Right lobe of liver (tissue), 4 donors: ENCODE results near the gene EFR3B.

ENCODE experiments used
- CTCF ChIP-seq, 4 donors: fragments of 200-600 bp in 3 of 4; fragments of 450-650 bp in 1 of 4; IDR thresholded peaks; one replicate each; pipeline versions ENCODE4 v1.5.1 to v1.8.0; 2016 to 2022; ENCODE audit warnings: antibody characterized with exemption in 4 of 4, mild to moderate bottlenecking in 2 of 4
- POLR2A ChIP-seq: fragments of 450-650 bp; IDR thresholded peaks from one replicate; pipeline ENCODE4 v1.6.1; 2017; ENCODE audit warnings: antibody characterized with exemption, mild to moderate bottlenecking
- donor health status: DM: no; HTN: no; CAD: no.
- donor health status: DM: no; HTN: no; CAD: no.
- donor health status: DM: no; HTN: yes; CAD: no.

DNA sequence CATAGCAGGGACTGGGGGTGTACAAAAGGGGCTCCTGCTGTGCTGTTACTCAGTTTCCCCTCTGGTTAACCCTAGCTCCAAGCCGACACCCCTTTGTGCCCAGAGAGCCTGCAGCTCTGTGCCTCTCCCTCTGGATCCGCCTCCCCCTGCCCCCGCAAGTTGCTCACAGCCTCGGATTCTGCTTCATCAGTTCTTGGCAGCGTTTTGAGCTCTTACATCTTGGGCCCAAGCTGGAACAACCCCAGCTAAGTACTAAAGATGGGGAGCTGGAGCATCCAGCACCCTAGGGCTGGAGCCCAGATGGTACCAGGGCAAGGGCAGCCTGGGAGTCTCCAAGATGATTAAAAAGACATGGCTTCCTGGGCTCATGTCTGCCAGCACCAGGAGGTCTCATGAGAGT is 85.8 kb downstream of the EFR3B start:
- no peak for TF ChIP-seq POLR2A
- TF ChIP-seq CTCF (IDR thresholded peaks at IDR 0.05), result no peak
